Activated CD8-positive, alpha-beta memory T cell treated with anti-CD3 and anti-CD28 coated beads, Interleukin-2, amount 50 U/mL, for 24 hours (primary cell): ENCODE results near the gene SLC26A1.

ENCODE experiments used
- DNase-seq: peaks from one replicate; pipeline ENCODE4 v3.0.0-alpha.2; 2020; ENCODE audit errors: extremely low read depth

Gene SLC26A1

DNA sequence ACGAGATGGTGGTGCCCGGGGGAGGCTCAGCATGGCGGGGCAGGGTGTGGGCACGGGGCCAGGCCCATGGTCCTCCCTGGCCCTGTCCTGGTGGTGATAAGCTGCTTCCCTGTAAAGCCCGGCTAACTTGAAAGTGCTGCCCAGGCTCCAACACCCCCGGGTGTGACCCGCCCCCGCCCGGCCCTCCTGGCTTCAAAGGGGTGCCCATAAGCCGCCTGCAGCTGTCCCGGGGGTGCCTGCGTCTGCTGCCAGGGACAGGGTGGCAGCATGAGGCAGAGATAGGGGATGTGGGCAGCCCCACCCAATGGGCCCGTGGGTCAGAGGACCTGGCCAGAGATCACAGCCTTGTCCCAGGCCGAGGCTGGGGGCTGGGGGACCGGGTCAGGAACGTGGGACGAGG lies 36.3 kb upstream of the SLC26A1 start:
- no peak for DNase-seq

GRCh38 chr4:1028574-1029220 lies 35.5 kb upstream of the SLC26A1 start:
- no peak for DNase-seq

DNA sequence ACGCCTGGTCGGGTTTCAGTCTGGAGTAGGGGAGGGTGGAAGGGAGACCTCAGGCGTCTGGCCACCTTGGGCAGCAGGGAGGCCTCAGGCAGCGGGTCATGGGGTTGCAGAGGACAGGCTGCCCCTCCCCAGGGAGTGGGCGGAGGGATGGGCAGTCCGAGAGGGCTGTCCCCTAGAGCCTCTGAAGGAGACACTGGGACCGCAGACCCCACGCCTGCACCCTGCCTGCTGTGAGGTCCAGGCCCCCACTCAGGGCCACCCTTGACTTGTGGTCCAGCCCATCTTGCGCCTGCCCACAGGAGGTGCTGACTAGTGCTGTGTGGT lies 34.7 kb upstream of the SLC26A1 start:
- no peak for DNase-seq

DNA sequence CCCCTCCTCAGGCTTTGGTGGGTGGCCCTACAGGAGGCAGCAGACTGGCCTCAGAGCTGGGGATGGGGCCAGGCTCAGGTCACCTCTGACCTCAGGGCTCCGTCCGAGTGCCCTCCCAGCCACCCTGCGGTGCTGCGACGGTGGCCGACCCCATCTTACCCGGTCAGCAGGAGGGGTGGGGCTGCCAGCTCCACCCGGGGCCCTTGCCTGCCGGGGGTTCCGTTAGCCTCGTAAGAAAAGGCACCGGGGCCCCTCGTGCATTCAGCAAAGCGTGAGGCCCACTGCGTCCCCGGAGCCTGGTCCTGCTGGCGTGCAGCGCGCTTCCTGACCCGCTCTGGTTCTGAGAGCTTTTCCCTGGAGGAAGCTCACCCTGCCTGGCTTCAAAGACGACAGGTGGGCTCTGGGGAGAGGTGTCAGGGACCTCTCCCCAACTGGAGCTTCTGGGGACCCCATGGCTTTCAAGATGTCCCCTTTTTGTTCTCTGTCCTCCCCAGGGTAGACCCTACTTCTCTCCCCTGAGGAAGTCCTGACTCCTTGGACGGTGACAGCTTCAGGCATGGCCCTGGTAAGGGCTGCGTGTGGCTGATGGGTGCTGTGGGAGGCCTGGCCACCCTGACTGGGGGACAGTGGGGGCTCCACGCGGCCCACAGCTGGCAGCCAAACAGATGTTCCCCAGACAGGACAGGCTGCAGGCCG lies 34.2 kb upstream of the SLC26A1 start:
- DNase-seq = no peak

GRCh38 chr4:1026115-1026514 lies 32.9 kb upstream of the SLC26A1 start:
- no peak for DNase-seq

GRCh38 chr4:1024882-1025545 lies 31.8 kb upstream of the SLC26A1 start:
- DNase-seq = no peak

GRCh38 chr4:1023895-1024740 lies 30.9 kb upstream of the SLC26A1 start:
- DNase-seq = no peak

DNA sequence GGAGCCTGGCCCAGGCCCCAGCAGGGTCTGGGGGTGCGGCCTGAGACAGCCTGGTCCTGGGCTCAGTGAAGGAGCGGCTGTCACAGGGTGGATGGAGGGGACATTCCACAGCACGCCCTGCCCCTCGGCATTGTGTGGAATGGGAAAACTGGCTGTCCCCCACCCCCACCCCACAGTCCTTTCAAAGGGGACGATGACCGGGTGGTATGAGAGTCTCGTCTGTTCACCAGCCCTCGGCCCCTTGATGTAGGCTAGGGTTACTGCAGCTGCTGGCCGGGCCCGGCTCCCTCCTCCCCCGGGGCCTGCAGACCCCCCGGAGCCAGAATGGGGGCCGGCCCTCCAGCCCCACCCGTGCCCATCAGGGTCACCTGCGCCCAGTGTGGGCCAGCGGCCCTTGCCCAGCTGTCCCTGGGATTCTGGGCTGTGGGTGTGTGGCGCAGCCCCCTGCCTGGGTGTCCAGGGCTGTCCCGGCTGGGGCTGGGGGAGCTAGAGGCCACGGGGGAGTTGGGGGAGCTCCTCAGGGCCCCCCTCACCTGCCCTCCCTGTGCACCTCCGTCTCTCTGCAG lies 30.0 kb upstream of the SLC26A1 start:
- DNase-seq = no peak

GRCh38 chr4:1022739-1023066 lies 29.5 kb upstream of the SLC26A1 start:
- DNase-seq = no peak

DNA sequence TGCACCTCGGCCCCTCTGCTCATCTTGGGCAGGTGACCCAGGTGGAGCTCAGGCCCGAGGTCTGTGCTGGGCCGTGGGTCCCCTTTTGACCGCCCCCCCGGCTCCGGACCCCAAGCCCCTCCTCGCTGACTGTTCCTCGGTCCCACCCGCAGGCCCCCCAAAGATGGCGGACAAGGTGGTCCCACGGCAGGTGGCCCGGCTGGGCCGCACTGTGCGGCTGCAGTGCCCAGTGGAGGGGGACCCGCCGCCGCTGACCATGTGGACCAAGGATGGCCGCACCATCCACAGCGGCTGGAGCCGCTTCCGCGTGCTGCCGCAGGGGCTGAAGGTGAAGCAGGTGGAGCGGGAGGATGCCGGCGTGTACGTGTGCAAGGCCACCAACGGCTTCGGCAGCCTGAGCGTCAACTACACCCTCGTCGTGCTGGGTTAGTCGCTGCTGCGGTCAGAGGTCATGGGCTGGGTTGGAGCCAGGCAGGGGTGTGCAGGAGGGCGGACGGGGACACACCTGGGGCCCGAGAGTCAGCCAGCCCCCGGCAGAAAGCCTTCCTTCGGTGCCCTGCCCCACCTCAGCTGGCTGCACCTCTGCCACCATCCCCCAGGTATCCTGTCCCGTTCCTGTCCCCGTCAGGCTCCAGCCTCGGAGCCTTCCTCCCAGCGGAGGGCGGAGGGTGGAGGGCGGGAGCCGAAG lies 29.0 kb upstream of the SLC26A1 start:
- no peak for DNase-seq

GRCh38 chr4:1021386-1022050 lies 28.3 kb upstream of the SLC26A1 start:
- DNase-seq = no peak

DNA sequence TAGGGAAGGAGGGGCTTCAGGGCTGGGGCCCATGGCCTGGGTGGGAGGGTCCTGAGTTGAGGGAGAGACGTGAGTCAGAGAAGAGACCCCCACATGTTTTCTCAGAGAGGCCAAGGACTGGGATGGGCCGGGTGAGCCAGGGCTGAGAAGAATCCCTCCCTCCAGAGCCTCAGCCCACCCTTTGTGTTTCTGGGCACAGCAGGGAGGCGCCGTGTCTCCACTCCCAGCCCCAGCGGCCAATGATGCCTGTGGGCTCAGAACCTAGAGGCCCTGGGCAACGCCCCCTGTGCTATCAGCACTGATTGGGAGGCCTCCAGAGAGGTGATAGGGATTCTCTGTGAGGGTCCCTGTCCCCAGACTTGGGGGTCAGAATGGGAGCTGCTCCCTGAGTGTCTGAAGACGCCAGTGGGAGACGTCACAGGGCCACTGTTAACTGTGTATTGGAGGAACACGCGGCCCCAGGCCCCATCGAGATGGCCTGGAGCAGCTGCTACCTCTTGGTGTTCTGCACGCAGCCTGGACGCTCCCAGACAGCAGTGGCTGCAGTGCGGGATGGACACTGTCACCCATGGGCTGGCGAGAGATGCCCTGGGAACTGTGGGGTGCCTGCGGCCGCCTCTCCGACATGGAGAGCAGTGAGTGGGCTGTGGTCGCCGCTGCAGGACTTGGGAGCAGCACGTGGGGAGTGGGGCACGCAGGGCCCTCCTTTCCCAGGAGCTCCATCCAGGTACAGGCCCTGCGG lies 26.7 kb upstream of the SLC26A1 start:
- no peak for DNase-seq

DNA sequence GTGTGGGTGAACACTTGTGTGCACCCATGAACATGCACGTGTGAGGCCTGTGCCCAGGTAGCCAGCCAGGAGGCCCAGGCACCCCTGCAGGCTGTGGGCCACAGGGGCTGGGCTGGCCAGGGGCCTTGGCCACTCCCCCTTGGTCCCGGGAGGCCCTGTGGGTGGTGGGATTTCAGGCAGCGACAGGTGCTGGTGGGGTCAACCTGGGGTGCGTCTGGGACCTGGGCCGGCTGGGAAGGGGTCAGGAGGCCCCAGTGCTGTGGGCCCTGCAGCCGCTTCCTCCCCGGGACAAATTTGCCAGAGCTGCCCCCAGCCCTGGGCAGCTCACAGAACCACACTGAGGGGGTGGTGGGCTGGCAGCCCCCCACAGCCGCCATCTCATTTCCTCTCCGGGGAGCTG lies 26.1 kb upstream of the SLC26A1 start:
- DNase-seq = no peak

- DNase-seq = no peak
Observed at GRCh38 chr4:1018147-1019020, 25.2 kb upstream of the SLC26A1 start.

DNA sequence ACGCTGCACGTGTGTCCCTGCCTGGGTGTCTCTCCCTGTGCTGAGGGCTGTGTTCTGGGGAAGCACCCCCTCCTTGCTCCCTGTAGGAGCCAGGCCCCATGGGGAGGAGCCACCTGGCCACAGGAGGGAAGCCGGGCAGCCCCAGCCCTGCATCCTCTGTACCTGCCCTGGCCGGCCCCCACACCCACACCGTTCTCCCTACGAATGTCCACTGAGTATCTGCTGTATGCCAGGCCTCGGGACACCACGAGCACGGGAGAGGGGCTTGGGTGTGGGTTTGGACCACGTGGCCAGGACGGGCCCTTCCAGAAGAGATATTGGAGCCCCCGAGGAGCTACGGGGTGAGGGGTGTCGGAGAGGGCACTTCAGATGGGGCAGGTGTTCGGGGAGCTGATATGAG lies 24.5 kb upstream of the SLC26A1 start:
- DNase-seq = no peak

- DNase-seq = no peak
Observed at GRCh38 chr4:1017211-1017610, 24.0 kb upstream of the SLC26A1 start.

DNA sequence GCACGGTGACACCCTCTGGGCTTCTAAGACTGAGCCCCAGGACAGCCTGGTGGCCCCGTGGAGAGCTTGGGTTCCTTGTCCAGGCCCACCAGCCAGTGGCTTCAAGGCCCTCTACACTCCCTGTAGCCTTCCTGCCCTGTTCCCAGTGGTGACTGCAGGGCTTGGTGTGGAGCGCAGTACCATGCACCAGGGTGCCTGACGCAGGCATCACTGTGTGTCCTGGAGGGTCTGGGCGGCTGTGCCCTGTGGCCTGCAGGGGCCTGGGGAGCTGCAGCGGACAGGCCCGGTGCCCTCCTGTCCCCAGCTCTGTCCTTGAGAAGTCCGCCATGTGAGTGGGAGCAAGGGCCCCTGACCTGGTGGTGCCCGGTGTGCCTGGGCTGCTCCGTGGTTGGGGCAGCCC lies 22.5 kb upstream of the SLC26A1 start:
- no peak for DNase-seq

DNA sequence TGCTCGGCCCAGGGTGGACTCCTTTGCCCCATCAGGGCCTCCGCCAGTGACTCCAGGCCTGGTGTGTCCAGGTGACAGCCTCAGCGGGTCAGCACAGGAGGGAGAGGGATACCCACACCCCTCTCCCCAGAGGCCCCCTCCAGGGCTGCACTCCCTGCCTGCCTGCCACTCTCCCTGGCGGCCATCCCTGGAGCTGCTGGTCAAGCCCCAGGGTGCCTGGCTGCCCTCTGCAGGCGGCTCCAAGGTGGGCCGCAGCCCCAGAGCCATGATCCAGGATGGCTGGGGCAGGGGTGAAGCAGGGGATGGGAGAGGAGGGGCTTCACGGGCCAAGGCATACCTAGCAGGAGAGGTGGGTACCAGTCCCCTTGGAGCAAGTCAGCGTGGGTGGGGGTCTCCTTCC lies 22.0 kb upstream of the SLC26A1 start:
- no peak for DNase-seq
